GM12892 (cell line): ENCODE data around the gene GRSF1.

Experiments used
- POLR2A ChIP-seq: IDR thresholded peaks from 2 replicates; pipeline ENCODE4 v1.6.1; 2011; ENCODE audit warnings: low read depth, low read length, control low read depth
- POLR2AphosphoS5 ChIP-seq: IDR thresholded peaks from 2 replicates; pipeline ENCODE4 v1.6.1; 2011; ENCODE audit warnings: low read depth, low read length, control low read depth
- TAF1 ChIP-seq: IDR thresholded peaks from 2 replicates; pipeline ENCODE4 v1.6.1; 2011; ENCODE audit warnings: low read depth, mild to moderate bottlenecking, control low read depth, low read length, borderline replicate concordance

GRCh38 chr4:70829015-70829414, 10.7 kb downstream of the GRSF1 start:
- TF ChIP-seq POLR2A = no peak
- no peak for TF ChIP-seq TAF1
- TF ChIP-seq POLR2AphosphoS5 = no peak
